ENCODE results near the gene PGBD5.
"Not testable (repeated sequence)": the region's sequence is repeated elsewhere in the genome, so short reads cannot be mapped to it uniquely, and the experiment has no call there.

Gene PGBD5

DNA sequence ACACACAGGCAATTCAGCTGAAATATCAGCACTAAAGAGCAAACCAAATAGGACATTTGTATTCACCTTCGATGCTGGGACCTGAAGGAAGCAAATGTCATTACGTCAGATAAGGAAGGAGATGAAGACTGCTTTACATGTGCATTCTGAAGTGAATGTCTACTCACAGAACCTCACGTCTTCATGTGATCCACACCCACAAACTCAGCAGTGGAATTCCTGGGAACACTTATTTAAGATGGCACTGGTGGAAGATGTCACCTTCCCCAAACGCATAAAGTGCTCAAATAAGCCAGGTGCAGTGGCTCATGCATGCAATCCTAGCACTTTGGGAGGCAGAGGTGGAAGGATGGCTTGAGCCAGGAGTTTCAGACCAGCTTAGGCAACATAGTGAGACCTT lies 11.4 kb downstream of the PGBD5 start:
- Histone ChIP-seq H3K9ac (ENCODE audit: low read depth in 1 of 2, low read length in 2 of 2) (no peak overlapping the region), H3K36me3 (ENCODE audit: control insufficient read depth in 2 of 2, insufficient read depth in 2 of 2, low read length in 2 of 2) (no peaks in the 10 kb centered on the region), H3K4me3 (ENCODE audit: low read length in 2 of 2) (no peak overlapping the region), H3K4me1 (ENCODE audit: control insufficient read depth in 2 of 2, insufficient read depth in 2 of 2, low read length in 2 of 2) (no peaks in the 10 kb centered on the region), H3K27ac (ENCODE audit: low read depth in 2 of 2, low read length in 2 of 2) (no peak overlapping the region), H3K27me3 (ENCODE audit: control insufficient read depth in 2 of 2, insufficient read depth in 2 of 2, low read length in 2 of 2) (no peaks in the 10 kb centered on the region), H3K9me3 (ENCODE audit: control insufficient read depth in 2 of 2, low read length in 2 of 2) (no peaks in the 10 kb centered on the region)

DNA sequence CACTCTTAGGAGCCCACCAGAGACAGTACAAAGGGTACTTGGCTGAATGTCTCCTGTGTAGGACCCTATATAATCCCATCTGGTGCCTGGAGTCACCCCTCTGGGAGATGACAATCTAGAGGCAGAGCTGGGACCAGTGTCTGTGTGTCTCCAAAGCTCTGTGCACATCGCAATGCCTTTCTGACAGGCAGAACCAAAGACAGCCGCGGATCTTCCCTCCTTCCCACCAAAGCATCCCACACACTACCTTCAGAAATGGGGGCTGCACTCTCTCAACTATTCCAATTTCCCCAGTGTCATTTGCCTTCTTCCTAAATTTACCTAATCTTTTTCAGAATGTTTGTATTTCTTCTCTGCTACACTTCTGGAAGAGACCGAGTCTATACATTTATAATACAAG lies 12.0 kb downstream of the PGBD5 start:
- no peaks in the 10 kb centered on the region for H3K27me3 ChIP-seq (ENCODE audit: control insufficient read depth in 2 of 2, insufficient read depth in 2 of 2, low read length in 2 of 2)
- H3K9ac ChIP-seq (ENCODE audit: low read depth in 1 of 2, low read length in 2 of 2): no peak overlapping the region
- H3K4me3 ChIP-seq (ENCODE audit: low read length in 2 of 2): no peak overlapping the region
- no peaks in the 10 kb centered on the region for H3K9me3 ChIP-seq (ENCODE audit: control insufficient read depth in 2 of 2, low read length in 2 of 2)
- H3K36me3 ChIP-seq (ENCODE audit: control insufficient read depth in 2 of 2, insufficient read depth in 2 of 2, low read length in 2 of 2): no peaks in the 10 kb centered on the region
- H3K4me1 ChIP-seq (ENCODE audit: control insufficient read depth in 2 of 2, insufficient read depth in 2 of 2, low read length in 2 of 2): no peaks in the 10 kb centered on the region
- H3K27ac ChIP-seq (ENCODE audit: low read depth in 2 of 2, low read length in 2 of 2): no peak overlapping the region

GRCh38 chr1:230413061-230413460 lies 13.1 kb downstream of the PGBD5 start:
- Histone ChIP-seq H3K27me3 (ENCODE audit: control insufficient read depth in 2 of 2, insufficient read depth in 2 of 2, low read length in 2 of 2) (no peaks in the 10 kb centered on the region), H3K9ac (ENCODE audit: low read depth in 1 of 2, low read length in 2 of 2) (no peak overlapping the region), H3K4me3 (ENCODE audit: low read length in 2 of 2) (no peak overlapping the region), H3K36me3 (ENCODE audit: control insufficient read depth in 2 of 2, insufficient read depth in 2 of 2, low read length in 2 of 2) (no peaks in the 10 kb centered on the region), H3K9me3 (ENCODE audit: control insufficient read depth in 2 of 2, low read length in 2 of 2) (no peaks in the 10 kb centered on the region), H3K27ac (ENCODE audit: low read depth in 2 of 2, low read length in 2 of 2) (no peak overlapping the region), H3K4me1 (ENCODE audit: control insufficient read depth in 2 of 2, insufficient read depth in 2 of 2, low read length in 2 of 2) (no peaks in the 10 kb centered on the region)

DNA sequence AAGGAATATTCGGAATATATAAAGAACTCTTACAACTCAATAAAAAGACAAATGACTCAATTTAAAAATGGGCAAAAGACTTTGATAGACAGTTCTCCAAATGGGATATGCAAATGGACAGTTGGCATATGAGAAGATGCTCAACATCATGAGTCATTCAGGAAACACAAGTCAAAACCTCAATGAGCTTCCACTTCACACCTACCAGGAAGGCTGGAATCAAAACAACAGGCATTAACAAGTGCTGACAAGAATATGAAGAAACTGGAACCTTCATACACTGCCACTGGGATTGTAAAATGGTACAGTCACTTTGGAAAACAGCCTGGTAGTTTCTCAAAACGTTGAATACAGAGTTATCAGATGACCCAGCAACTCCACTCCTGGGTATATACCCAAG lies 17.2 kb downstream of the PGBD5 start:
- no peaks in the 10 kb centered on the region for H3K27me3 ChIP-seq (ENCODE audit: control insufficient read depth in 2 of 2, insufficient read depth in 2 of 2, low read length in 2 of 2)
- no peak overlapping the region for H3K27ac ChIP-seq (ENCODE audit: low read depth in 2 of 2, low read length in 2 of 2)
- no peaks in the 10 kb centered on the region for H3K4me1 ChIP-seq (ENCODE audit: control insufficient read depth in 2 of 2, insufficient read depth in 2 of 2, low read length in 2 of 2)
- no peak overlapping the region for H3K9ac ChIP-seq (ENCODE audit: low read depth in 1 of 2, low read length in 2 of 2)
- H3K36me3 ChIP-seq (ENCODE audit: control insufficient read depth in 2 of 2, insufficient read depth in 2 of 2, low read length in 2 of 2): no peaks in the 10 kb centered on the region
- H3K4me3 ChIP-seq (ENCODE audit: low read length in 2 of 2): no peak overlapping the region
- no peaks in the 10 kb centered on the region for H3K9me3 ChIP-seq (ENCODE audit: control insufficient read depth in 2 of 2, low read length in 2 of 2)

- H3K9me3 ChIP-seq (ENCODE audit: control insufficient read depth in 2 of 2, low read length in 2 of 2): no peaks in the 10 kb centered on the region
- H3K9ac ChIP-seq (ENCODE audit: low read depth in 1 of 2, low read length in 2 of 2): no peak overlapping the region
- no peak overlapping the region for H3K4me3 ChIP-seq (ENCODE audit: low read length in 2 of 2)
- no peaks in the 10 kb centered on the region for H3K27me3 ChIP-seq (ENCODE audit: control insufficient read depth in 2 of 2, insufficient read depth in 2 of 2, low read length in 2 of 2)
- no peaks in the 10 kb centered on the region for H3K36me3 ChIP-seq (ENCODE audit: control insufficient read depth in 2 of 2, insufficient read depth in 2 of 2, low read length in 2 of 2)
- H3K27ac ChIP-seq (ENCODE audit: low read depth in 2 of 2, low read length in 2 of 2): no peak overlapping the region
- H3K4me1 ChIP-seq (ENCODE audit: control insufficient read depth in 2 of 2, insufficient read depth in 2 of 2, low read length in 2 of 2): no peaks in the 10 kb centered on the region
These were observed 18.8 kb downstream of the PGBD5 start for GRCh38 chr1:230407351-230407750.

GRCh38 chr1:230406727-230407126 lies 19.4 kb downstream of the PGBD5 start:
- not testable (repeated sequence) for H3K4me1 ChIP-seq (ENCODE audit: control insufficient read depth in 2 of 2, insufficient read depth in 2 of 2, low read length in 2 of 2); H3K9ac ChIP-seq (ENCODE audit: low read depth in 1 of 2, low read length in 2 of 2); H3K4me3 ChIP-seq (ENCODE audit: low read length in 2 of 2); H3K27ac ChIP-seq (ENCODE audit: low read depth in 2 of 2, low read length in 2 of 2); H3K27me3 ChIP-seq (ENCODE audit: control insufficient read depth in 2 of 2, insufficient read depth in 2 of 2, low read length in 2 of 2); H3K9me3 ChIP-seq (ENCODE audit: control insufficient read depth in 2 of 2, low read length in 2 of 2); H3K36me3 ChIP-seq (ENCODE audit: control insufficient read depth in 2 of 2, insufficient read depth in 2 of 2, low read length in 2 of 2)

DNA sequence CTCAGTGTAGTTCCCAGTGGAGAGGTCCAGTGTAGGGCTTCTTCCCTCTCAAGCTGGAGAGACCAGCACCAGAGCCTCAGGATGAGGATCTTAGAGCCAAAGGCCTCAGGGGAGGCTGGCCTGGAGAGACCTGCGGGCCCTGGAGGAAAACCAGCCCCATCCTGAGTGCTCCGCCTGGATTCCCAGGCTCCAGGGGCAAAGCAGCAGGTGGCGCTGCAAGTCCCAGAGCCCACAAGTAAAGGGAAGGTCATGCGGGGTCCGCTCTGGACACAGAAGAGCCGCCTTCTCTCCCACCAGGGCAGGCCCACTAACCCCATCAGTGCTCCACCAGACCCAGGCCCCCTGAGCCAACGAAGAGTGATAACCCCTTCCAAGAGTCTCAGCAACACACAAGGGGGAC lies 22.7 kb downstream of the PGBD5 start:
- peaks cover 0 to under 1% of the 10 kb centered on the region in 2 donors for H3K27me3 ChIP-seq (ENCODE audit: control insufficient read depth in 2 of 2, insufficient read depth in 2 of 2, low read length in 2 of 2)
- H3K9me3 ChIP-seq (ENCODE audit: control insufficient read depth in 2 of 2, low read length in 2 of 2): no peaks in the 10 kb centered on the region
- H3K27ac ChIP-seq (ENCODE audit: low read depth in 2 of 2, low read length in 2 of 2): no peak overlapping the region
- H3K4me1 ChIP-seq (ENCODE audit: control insufficient read depth in 2 of 2, insufficient read depth in 2 of 2, low read length in 2 of 2): no peaks in the 10 kb centered on the region
- no peak overlapping the region for H3K4me3 ChIP-seq (ENCODE audit: low read length in 2 of 2)
- H3K36me3 ChIP-seq (ENCODE audit: control insufficient read depth in 2 of 2, insufficient read depth in 2 of 2, low read length in 2 of 2): no peaks in the 10 kb centered on the region
- H3K9ac ChIP-seq (ENCODE audit: low read depth in 1 of 2, low read length in 2 of 2): no peak overlapping the region

GRCh38 chr1:230401763-230402294 lies 24.3 kb downstream of the PGBD5 start:
- H3K4me3 ChIP-seq (ENCODE audit: low read length in 2 of 2): no peak overlapping the region
- no peaks in the 10 kb centered on the region for H3K9me3 ChIP-seq (ENCODE audit: control insufficient read depth in 2 of 2, low read length in 2 of 2)
- H3K36me3 ChIP-seq (ENCODE audit: control insufficient read depth in 2 of 2, insufficient read depth in 2 of 2, low read length in 2 of 2): no peaks in the 10 kb centered on the region
- H3K27ac ChIP-seq (ENCODE audit: low read depth in 2 of 2, low read length in 2 of 2): no peak overlapping the region
- peaks cover 0 to 1% of the 10 kb centered on the region in 2 donors for H3K27me3 ChIP-seq (ENCODE audit: control insufficient read depth in 2 of 2, insufficient read depth in 2 of 2, low read length in 2 of 2)
- H3K4me1 ChIP-seq (ENCODE audit: control insufficient read depth in 2 of 2, insufficient read depth in 2 of 2, low read length in 2 of 2): no peaks in the 10 kb centered on the region
- H3K9ac ChIP-seq (ENCODE audit: low read depth in 1 of 2, low read length in 2 of 2): no peak overlapping the region

GRCh38 chr1:230401101-230401500 lies 25.0 kb downstream of the PGBD5 start:
- no peak overlapping the region for H3K27ac ChIP-seq (ENCODE audit: low read depth in 2 of 2, low read length in 2 of 2)

GRCh38 chr1:230400007-230400344 lies 26.2 kb downstream of the PGBD5 start:
- H3K4me3 ChIP-seq (ENCODE audit: low read length in 2 of 2): no peak overlapping the region
- no peaks in the 10 kb centered on the region for H3K36me3 ChIP-seq (ENCODE audit: control insufficient read depth in 2 of 2, insufficient read depth in 2 of 2, low read length in 2 of 2)
- H3K27ac ChIP-seq (ENCODE audit: low read depth in 2 of 2, low read length in 2 of 2): no peak overlapping the region
- no peaks in the 10 kb centered on the region for H3K4me1 ChIP-seq (ENCODE audit: control insufficient read depth in 2 of 2, insufficient read depth in 2 of 2, low read length in 2 of 2)
- H3K9me3 ChIP-seq (ENCODE audit: control insufficient read depth in 2 of 2, low read length in 2 of 2): no peaks in the 10 kb centered on the region
- peaks cover 0 to 1% of the 10 kb centered on the region in 2 donors for H3K27me3 ChIP-seq (ENCODE audit: control insufficient read depth in 2 of 2, insufficient read depth in 2 of 2, low read length in 2 of 2)
- H3K9ac ChIP-seq (ENCODE audit: low read depth in 1 of 2, low read length in 2 of 2): no peak overlapping the region

More at GRCh38 chr1:230401101-230401500, 25.0 kb downstream of the PGBD5 start:
- no peaks in the 10 kb centered on the region for H3K9me3 ChIP-seq (ENCODE audit: control insufficient read depth in 2 of 2, low read length in 2 of 2)
- H3K9ac ChIP-seq (ENCODE audit: low read depth in 1 of 2, low read length in 2 of 2): no peak overlapping the region
- H3K4me1 ChIP-seq (ENCODE audit: control insufficient read depth in 2 of 2, insufficient read depth in 2 of 2, low read length in 2 of 2): no peaks in the 10 kb centered on the region
- no peaks in the 10 kb centered on the region for H3K36me3 ChIP-seq (ENCODE audit: control insufficient read depth in 2 of 2, insufficient read depth in 2 of 2, low read length in 2 of 2)
- peaks cover 0 to 1% of the 10 kb centered on the region in 2 donors for H3K27me3 ChIP-seq (ENCODE audit: control insufficient read depth in 2 of 2, insufficient read depth in 2 of 2, low read length in 2 of 2)
- no peak overlapping the region for H3K4me3 ChIP-seq (ENCODE audit: low read length in 2 of 2)
